Measurements from ENCODE around the gene OSBPL2.

Gene OSBPL2

DNA sequence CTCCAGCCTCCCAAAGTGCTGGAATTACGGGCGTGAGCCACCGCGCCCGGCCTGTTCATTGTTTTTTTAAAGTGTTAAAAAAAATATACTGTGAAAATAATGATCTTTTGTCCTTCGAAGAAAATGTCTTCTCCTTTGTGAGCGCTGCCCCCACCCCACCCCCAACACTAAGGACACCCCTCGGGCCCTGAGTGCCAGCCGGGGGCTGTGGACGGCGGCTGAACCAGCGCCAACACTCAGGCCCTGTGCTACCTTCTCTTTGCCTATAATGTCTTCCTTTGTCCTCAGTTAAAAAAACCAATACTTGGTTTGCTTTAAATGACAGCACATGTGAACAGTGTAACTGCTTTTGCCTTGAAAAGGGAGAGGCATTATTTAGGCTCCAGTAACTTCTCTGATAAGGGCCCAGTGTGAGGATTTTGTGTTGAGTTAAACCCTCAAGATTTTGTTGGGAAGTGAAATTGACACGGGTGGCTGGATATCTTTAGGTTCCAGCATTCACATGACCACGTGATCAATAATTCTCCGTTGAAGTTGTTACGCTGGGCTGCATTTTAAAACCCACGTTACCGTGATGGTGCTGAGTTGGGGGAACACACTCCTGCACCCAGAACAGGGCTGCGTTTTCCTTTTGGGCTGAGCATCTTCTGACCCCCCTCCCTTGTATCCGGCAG, 54.9 kb downstream of the OSBPL2 start:
- TF ChIP-seq, protein P1, sequence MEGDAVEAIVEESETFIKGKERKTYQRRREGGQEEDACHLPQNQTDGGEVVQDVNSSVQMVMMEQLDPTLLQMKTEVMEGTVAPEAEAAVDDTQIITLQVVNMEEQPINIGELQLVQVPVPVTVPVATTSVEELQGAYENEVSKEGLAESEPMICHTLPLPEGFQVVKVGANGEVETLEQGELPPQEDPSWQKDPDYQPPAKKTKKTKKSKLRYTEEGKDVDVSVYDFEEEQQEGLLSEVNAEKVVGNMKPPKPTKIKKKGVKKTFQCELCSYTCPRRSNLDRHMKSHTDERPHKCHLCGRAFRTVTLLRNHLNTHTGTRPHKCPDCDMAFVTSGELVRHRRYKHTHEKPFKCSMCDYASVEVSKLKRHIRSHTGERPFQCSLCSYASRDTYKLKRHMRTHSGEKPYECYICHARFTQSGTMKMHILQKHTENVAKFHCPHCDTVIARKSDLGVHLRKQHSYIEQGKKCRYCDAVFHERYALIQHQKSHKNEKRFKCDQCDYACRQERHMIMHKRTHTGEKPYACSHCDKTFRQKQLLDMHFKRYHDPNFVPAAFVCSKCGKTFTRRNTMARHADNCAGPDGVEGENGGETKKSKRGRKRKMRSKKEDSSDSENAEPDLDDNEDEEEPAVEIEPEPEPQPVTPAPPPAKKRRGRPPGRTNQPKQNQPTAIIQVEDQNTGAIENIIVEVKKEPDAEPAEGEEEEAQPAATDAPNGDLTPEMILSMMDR (IDR thresholded peaks at IDR 0.05; ENCODE audit: low read depth, low read length, missing control alignments), result no peak
- DNase-seq (ENCODE audit: low read depth), result no peak
- no peak overlapping the region for H3K4me3 ChIP-seq (ENCODE audit: low read depth, low read length)

DNA sequence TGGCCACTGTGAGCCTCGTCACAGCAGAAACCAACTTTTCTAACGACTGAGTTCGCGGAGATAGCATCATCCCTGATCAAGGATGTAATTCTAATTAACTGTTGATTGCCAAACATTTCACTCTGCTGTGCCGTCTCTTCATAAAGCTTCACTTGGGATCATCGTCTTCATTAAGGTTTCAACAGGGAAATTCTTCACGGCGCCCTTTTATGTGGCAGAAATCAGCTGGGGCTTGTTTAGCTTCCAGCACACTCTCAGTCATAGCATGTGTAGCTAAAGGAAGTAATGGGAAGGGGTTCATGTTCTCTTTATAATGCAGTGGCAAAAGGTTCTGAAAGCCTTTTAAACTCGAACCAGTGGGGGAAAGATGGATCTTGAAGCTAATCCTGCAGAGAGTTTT, 55.6 kb downstream of the OSBPL2 start:
- DNase-seq (ENCODE audit: low read depth), result no peak
- TF ChIP-seq, protein P1 (IDR thresholded peaks at IDR 0.05; ENCODE audit: low read depth, low read length, missing control alignments), result no peak
- H3K4me3 ChIP-seq (ENCODE audit: low read depth, low read length), result no peak overlapping the region

DNA sequence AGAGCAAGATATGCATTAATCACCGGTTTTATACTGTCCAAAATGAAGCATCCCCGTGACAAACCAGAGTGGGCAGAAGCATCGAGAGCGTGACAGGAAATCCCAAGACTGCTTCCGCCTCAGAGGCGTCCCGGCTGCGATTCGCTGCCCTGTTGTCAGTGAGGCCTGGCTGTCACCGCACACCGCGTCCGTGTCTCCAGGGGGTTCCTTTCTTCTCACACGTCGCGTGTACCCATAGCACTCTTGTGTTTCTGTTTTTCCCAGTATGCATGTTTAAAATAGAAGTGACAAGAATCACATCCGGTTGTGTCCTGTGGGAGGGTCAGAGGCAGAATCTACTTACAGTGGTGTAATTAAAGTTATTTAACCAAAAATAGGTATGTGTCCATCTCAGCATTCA, 56.2 kb downstream of the OSBPL2 start:
- H3K4me3 ChIP-seq (ENCODE audit: low read depth, low read length), result no peak overlapping the region
- no peak for DNase-seq (ENCODE audit: low read depth)
- TF ChIP-seq, protein P1 (IDR thresholded peaks at IDR 0.05; ENCODE audit: low read depth, low read length, missing control alignments), result no peak

DNA sequence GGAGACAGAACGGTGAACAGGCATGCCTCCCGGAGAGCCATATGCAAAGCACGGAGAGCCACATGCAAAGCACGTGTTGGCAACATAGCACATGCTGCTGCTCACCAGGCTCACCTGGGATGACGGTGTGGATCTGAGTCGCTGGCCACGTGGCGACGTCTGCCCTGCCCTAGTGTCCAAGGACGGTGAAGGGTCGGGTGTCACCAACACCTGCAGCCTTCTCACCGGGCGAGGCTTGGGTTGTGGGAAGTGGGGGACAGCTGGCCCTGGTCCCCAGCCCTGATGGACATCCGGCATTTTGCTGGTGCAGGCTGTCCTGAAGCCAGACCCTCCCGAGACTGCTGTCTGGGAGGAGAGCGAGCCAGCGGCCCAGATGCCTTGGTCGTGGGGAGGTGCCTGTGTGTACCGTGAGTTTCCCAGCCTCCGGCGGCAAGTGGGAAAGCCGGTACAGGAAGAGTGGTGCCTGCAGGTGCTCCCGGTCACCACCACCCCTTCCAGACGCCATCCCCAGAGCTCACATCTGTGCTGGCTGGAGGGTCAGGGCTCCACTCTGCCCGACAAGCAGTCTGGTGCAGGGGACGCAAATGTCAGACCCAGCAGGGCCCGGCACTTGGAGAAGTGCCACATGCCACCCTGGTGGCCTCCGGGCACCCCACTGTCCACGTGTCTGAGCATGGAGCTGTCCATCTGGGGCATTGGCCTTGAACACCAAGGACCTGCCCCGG, 58.6 kb downstream of the OSBPL2 start:
- no peak overlapping the region for H3K4me3 ChIP-seq (ENCODE audit: low read depth, low read length)
- DNase-seq (ENCODE audit: low read depth), result no peak
- TF ChIP-seq, protein P1 (IDR thresholded peaks at IDR 0.05; ENCODE audit: low read depth, low read length, missing control alignments), result no peak

DNA sequence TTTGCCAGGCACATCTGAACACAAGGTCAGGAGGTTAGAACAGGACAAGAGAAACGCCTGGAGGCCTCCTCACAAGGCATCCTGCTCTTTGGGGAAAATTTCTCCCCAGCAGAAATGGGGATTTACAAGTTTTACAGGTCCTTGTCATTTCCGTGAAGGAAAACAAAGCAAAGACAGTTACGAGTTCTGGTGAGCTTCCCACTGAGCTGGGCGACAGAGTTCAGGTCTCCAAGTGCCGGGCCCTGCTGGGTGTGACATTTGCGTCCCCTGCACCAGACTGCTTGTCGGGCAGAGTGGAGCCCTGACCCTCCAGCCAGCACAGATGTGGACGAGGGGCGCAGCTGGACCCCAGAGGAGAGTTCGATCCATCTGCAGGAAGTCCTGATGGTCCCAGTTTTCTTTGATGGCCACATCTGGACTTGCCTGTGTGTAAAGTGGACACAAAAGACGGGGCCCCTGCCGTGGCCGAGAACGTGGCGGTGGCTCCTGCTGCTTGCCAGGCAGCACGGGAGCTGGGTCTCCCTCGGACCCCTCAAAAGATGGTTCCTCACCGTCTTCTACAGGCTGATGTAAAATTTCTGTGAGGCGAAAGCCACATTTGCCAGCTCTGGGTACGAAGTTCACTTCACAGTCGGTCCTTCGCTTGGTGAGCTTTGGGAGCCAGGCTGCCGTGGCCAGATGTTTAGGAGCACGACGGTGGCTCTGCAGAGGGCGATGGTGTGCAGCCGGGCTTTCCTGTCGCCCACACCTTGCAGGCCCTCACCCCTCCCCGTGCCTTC, 59.3 kb downstream of the OSBPL2 start:
- TF ChIP-seq, protein P1 (IDR thresholded peaks at IDR 0.05; ENCODE audit: low read depth, low read length, missing control alignments), result no peak
- H3K4me3 ChIP-seq (ENCODE audit: low read depth, low read length), result no peak overlapping the region
- no peak for DNase-seq (ENCODE audit: low read depth)

DNA sequence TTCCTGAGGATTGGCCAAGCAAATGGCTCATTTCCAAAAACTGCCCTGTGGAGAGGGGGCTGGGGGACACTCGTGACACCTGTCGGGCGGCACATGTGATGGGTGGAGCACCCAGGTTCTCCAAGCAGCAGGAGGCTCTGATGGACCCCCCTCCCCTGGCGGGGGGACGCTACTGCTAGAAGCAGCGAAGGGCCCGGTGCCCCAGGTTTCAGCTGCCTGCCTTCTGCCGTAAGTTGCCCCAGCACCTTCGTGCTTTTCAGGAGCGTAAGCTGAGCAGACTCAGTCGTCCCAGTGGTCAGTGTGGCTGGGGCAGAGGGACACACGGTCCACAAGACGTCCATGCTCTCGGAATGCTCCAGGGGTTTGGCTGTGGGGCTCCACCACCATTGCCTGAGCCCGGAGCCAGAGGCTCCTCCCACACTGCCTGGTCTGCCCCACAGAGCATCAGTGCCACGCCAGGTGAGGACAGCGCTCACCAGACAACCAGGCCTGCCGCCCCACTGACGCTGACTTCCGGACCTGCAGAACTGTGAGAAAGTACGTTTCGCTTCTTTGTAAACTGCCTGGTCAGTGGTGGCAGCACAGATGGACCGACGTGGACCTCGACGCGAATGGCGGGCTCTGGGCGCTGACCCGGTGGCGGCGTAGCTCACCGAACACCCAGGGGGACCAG, 60.4 kb downstream of the OSBPL2 start:
- no peak for DNase-seq (ENCODE audit: low read depth)
- H3K4me3 ChIP-seq (ENCODE audit: low read depth, low read length), result no peak overlapping the region
- TF ChIP-seq, protein P1 (IDR thresholded peaks at IDR 0.05; ENCODE audit: low read depth, low read length, missing control alignments), result no peak
